Measurements from ENCODE around the gene GATAD2A. TPM values are rescaled to one million over a fixed set of nuclear protein-coding genes. Genes with fewer than 3 reads are reported as not detected.
A peak's percentile ranks its signal among the peaks of the same experiment; 100 is the strongest.

GATAD2A gene
- total and polyA plus RNA-seq, 9 of the 15 experiments (the other 6 are each of a cell fraction or from before 2014, with no cell fraction given), result 2.4 to 226 (median 44.2) TPM

- no peak for TF ChIP-seq RBBP5 (IDR thresholded peaks at IDR 0.05; ENCODE audit: borderline replicate concordance, insufficient read depth, low read length, poor library complexity, severe bottlenecking)
These were observed 94.0 kb downstream of the GATAD2A start (continued) for GRCh38 chr19:19499272-19499995.

DNA sequence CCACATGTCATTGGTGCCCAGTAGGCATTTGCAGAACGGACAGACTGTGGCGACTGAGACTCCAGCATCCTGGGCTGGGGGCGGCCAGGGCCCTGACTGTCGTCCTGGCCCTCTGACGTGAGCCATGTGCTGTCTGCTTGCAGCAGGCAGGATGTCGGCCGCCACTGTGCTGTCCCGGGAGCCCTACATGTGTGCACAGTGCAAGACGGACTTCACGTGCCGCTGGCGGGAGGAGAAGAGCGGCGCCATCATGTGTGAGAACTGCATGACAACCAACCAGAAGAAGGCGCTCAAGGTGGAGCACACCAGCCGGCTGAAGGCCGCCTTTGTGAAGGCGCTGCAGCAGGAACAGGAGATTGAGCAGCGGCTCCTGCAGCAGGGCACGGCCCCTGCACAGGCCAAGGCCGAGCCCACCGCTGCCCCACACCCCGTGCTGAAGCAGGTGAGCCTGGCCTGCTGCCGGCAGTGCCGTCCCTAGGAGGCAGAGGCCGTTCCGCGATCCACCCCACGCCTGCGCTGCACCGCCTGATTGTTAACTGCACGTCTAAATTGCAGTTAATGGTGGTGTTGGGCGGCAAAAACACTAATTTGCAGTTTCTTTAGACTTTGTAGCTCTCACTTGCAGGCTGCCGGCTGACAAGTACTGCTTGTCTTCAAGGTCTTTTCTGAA lies 95.6 kb downstream of the GATAD2A start:
- in situ Hi-C loops (cut with MboI), result no loop called here
- Histone ChIP-seq H3K27me3 (ENCODE audit: control insufficient read depth in 2 of 2, insufficient read depth in 2 of 2, low read length in 2 of 2) (no peaks in the 10 kb centered on the region), H3K36me3 (ENCODE audit: control insufficient read depth, insufficient read depth, low read length) (peaks cover 100% of the 10 kb centered on the region), H3K4me3 (no peak overlapping the region), H3K9ac (ENCODE audit: insufficient read depth in 1 of 2, low read depth in 2 of 2, low read length in 2 of 2) (no peak overlapping the region), H3K9me3 (replicated peaks; ENCODE audit: control insufficient read depth, insufficient read depth, low read depth, low read length) (no peaks in the 10 kb centered on the region), H3K27ac (ENCODE audit: extremely low read depth, low read depth, low read length) (no peak overlapping the region), H2AFZ (ENCODE audit: low read depth, low read length) (no peak overlapping the region), H3K4me1 (replicated peaks in 1 of 2; ENCODE audit: control insufficient read depth in 2 of 2, insufficient read depth in 2 of 2, low read length in 2 of 2) (peaks cover 0 to 25% of the 10 kb centered on the region in 2 experiments; a peak in 2 of 5 replicates), H3K4me2 (ENCODE audit: insufficient read depth, low read length) (no peak overlapping the region), H3K9me1 (ENCODE audit: control insufficient read depth, insufficient read depth, low read length) (no peaks in the 10 kb centered on the region), H4K20me1 (replicated peaks; ENCODE audit: control insufficient read depth, insufficient read depth, low read length) (0 out of 2 replicates have a peak, but pooled peaks cover 6% of the 10 kb centered on the region), H3K79me2 (ENCODE audit: control insufficient read depth, insufficient read depth, low read length) (peaks cover 6% of the 10 kb centered on the region; the same call in 2 of the 3 replicates)
- FAIRE-seq (no peak), DNase-seq (ENCODE audit: extremely low read depth in 1 of 4, low spot score in 3 of 4) (no peak), ATAC-seq (no peak)
- no TSS peak for BruUV-seq (replicated peaks)
- intact Hi-C loops (cut with micrococcal nuclease), result no loop called here
- CTCF ChIA-PET (ENCODE audit: low intra/inter-chr PET ratio), result no interaction called here
- 94% methylated on average over 28 of the region's 34 CpGs for WGBS (ENCODE audit: insufficient coverage, low coverage, missing lambda C conversion rate)
- POLR2A ChIA-PET, result no interaction called here
- TF ChIP-seq RBM22 (IDR thresholded peaks at IDR 0.05; ENCODE audit: low read depth, low read length, poor library complexity, severe bottlenecking), result peak; percentile 92
- TF ChIP-seq, protein P1, sequence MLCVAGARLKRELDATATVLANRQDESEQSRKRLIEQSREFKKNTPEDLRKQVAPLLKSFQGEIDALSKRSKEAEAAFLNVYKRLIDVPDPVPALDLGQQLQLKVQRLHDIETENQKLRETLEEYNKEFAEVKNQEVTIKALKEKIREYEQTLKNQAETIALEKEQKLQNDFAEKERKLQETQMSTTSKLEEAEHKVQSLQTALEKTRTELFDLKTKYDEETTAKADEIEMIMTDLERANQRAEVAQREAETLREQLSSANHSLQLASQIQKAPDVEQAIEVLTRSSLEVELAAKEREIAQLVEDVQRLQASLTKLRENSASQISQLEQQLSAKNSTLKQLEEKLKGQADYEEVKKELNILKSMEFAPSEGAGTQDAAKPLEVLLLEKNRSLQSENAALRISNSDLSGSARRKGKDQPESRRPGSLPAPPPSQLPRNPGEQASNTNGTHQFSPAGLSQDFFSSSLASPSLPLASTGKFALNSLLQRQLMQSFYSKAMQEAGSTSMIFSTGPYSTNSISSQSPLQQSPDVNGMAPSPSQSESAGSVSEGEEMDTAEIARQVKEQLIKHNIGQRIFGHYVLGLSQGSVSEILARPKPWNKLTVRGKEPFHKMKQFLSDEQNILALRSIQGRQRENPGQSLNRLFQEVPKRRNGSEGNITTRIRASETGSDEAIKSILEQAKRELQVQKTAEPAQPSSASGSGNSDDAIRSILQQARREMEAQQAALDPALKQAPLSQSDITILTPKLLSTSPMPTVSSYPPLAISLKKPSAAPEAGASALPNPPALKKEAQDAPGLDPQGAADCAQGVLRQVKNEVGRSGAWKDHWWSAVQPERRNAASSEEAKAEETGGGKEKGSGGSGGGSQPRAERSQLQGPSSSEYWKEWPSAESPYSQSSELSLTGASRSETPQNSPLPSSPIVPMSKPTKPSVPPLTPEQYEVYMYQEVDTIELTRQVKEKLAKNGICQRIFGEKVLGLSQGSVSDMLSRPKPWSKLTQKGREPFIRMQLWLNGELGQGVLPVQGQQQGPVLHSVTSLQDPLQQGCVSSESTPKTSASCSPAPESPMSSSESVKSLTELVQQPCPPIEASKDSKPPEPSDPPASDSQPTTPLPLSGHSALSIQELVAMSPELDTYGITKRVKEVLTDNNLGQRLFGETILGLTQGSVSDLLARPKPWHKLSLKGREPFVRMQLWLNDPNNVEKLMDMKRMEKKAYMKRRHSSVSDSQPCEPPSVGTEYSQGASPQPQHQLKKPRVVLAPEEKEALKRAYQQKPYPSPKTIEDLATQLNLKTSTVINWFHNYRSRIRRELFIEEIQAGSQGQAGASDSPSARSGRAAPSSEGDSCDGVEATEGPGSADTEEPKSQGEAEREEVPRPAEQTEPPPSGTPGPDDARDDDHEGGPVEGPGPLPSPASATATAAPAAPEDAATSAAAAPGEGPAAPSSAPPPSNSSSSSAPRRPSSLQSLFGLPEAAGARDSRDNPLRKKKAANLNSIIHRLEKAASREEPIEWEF (CRISPR knock-in tag; IDR thresholded peaks at IDR 0.05), result no peak
- no peak for TF ChIP-seq ZNF23 (CRISPR knock-in tag; IDR thresholded peaks at IDR 0.05)
- no peak for TF ChIP-seq CREM (IDR thresholded peaks at IDR 0.05; ENCODE audit: low read depth)
- no peak for TF ChIP-seq CAMTA2 (CRISPR knock-in tag; conservative IDR thresholded peaks at IDR 0.05)
- no peak for TF ChIP-seq IFI16 (CRISPR knock-in tag; IDR thresholded peaks at IDR 0.05)
- TF ChIP-seq, protein P2, sequence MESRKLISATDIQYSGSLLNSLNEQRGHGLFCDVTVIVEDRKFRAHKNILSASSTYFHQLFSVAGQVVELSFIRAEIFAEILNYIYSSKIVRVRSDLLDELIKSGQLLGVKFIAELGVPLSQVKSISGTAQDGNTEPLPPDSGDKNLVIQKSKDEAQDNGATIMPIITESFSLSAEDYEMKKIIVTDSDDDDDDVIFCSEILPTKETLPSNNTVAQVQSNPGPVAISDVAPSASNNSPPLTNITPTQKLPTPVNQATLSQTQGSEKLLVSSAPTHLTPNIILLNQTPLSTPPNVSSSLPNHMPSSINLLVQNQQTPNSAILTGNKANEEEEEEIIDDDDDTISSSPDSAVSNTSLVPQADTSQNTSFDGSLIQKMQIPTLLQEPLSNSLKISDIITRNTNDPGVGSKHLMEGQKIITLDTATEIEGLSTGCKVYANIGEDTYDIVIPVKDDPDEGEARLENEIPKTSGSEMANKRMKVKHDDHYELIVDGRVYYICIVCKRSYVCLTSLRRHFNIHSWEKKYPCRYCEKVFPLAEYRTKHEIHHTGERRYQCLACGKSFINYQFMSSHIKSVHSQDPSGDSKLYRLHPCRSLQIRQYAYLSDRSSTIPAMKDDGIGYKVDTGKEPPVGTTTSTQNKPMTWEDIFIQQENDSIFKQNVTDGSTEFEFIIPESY (CRISPR knock-in tag; IDR thresholded peaks at IDR 0.05), result peak; percentile 95
- TF ChIP-seq MED1 (CRISPR knock-in tag; IDR thresholded peaks at IDR 0.05; ENCODE audit: borderline replicate concordance), result no peak
